ENCODE measurements around the gene PCSK5. TPM values are rescaled to one million over a fixed set of nuclear protein-coding genes. Genes with fewer than 3 reads are reported as not detected.

The PCSK5 gene
- total RNA-seq, 1 experiment from 2014 or later, result 7.5 TPM

DNA sequence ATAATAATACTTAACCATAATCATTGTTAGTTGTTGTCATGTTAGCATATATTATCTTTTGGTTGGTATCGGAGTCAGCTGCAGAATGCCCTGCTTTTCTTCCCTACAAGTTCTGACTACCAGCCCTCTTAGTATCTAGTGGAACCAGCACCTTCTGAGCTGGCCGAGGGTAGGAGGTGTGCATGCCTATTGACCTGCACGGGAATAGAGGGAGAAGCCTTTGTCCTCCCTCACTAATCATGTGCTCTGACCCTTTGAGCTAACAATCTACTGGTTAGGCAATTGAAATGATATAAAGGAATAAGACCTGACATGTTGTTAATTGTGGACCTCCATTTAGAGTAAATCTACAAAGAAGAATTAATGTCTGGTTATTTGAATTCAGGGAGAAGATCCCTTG is 4.1 kb downstream of the PCSK5 start:
- peaks cover 13% of the 10 kb centered on the region; the same call in 1 of the 2 replicates for H3K4me1 ChIP-seq (ENCODE audit: insufficient read depth, low read length)
- no CpG with 5 or more reads among the region's 3 CpGs for WGBS (ENCODE audit: extremely low coverage, insufficient read length, low lambda C conversion rate)
- TF ChIP-seq, protein P1, sequence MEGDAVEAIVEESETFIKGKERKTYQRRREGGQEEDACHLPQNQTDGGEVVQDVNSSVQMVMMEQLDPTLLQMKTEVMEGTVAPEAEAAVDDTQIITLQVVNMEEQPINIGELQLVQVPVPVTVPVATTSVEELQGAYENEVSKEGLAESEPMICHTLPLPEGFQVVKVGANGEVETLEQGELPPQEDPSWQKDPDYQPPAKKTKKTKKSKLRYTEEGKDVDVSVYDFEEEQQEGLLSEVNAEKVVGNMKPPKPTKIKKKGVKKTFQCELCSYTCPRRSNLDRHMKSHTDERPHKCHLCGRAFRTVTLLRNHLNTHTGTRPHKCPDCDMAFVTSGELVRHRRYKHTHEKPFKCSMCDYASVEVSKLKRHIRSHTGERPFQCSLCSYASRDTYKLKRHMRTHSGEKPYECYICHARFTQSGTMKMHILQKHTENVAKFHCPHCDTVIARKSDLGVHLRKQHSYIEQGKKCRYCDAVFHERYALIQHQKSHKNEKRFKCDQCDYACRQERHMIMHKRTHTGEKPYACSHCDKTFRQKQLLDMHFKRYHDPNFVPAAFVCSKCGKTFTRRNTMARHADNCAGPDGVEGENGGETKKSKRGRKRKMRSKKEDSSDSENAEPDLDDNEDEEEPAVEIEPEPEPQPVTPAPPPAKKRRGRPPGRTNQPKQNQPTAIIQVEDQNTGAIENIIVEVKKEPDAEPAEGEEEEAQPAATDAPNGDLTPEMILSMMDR (conservative IDR thresholded peaks at IDR 0.05), result no peak
- H4K91ac ChIP-seq (ENCODE audit: insufficient read length, low read depth, low read length), result no peak overlapping the region
- no peak overlapping the region for H2BK15ac ChIP-seq (ENCODE audit: low read depth, low read length)
- no peak overlapping the region for H3K9ac ChIP-seq (ENCODE audit: extremely low read depth, insufficient read length, low read length)
- no peak overlapping the region for H3K4ac ChIP-seq (ENCODE audit: low read depth, low read length)
- no peak overlapping the region for H3K23ac ChIP-seq (ENCODE audit: insufficient read length, low read depth, low read length)
- H3K79me2 ChIP-seq (ENCODE audit: insufficient read depth, low read length), result peaks cover 13% of the 10 kb centered on the region; the same call in 1 of the 2 replicates
- H3K56ac ChIP-seq (ENCODE audit: insufficient read length, low read depth, low read length), result no peak overlapping the region
- H3K4me3 Mint-ChIP-seq, result peak overlapping the region in 1 of 2 experiments; percentile 36; a peak in 1 of 5 replicates
- DNase-seq, result no peak
- no peak overlapping the region for H2AK5ac ChIP-seq (ENCODE audit: insufficient read length, low read length)
- H3K14ac ChIP-seq (ENCODE audit: insufficient read depth, low read length), result no peak overlapping the region
- H2BK120ac ChIP-seq (ENCODE audit: low read depth, low read length, poor library complexity, severe bottlenecking), result no peak overlapping the region
- no peak overlapping the region for H2BK5ac ChIP-seq (ENCODE audit: insufficient read length, low read length)
- peaks cover 0 to 2% (median 0%) of the 10 kb centered on the region in 3 experiments; a peak in 1 of 7 replicates for H3K36me3 Mint-ChIP-seq (ENCODE audit: insufficient read depth in 1 of 3, low read depth in 3 of 3)
- H3K27ac ChIP-seq (ENCODE audit: insufficient read length, low read depth, low read length), result no peak overlapping the region
- H3K79me1 ChIP-seq (ENCODE audit: insufficient read depth, low read depth, low read length, poor library complexity, severe bottlenecking), result peaks cover 5% of the 10 kb centered on the region
- no peaks in the 10 kb centered on the region for H3K27me3 ChIP-seq (ENCODE audit: insufficient read depth, low read length)
- no peak overlapping the region for H3K4me2 ChIP-seq (ENCODE audit: insufficient read depth, insufficient read length, low read length)
- peaks cover 37 to 41% of the 10 kb centered on the region in 2 experiments for H3K4me1 Mint-ChIP-seq
- no peak overlapping the region for H2AFZ ChIP-seq (ENCODE audit: low read length)
- peaks cover 25% of the 10 kb centered on the region for H3K23me2 ChIP-seq (ENCODE audit: insufficient read length, low read depth, low read length, poor library complexity, severe bottlenecking)
- H3K27ac Mint-ChIP-seq, result no peak overlapping the region
- H3K9me3 Mint-ChIP-seq, result no peaks in the 10 kb centered on the region
- H4K5ac ChIP-seq (ENCODE audit: insufficient read length, low read depth, low read length), result no peak overlapping the region
- no peak overlapping the region for H4K8ac ChIP-seq (replicated peaks; ENCODE audit: insufficient read length, low read depth, low read length)
- no peaks in the 10 kb centered on the region for H3K9me3 ChIP-seq (ENCODE audit: control insufficient read depth, low read depth, low read length)
- H3T11ph ChIP-seq (ENCODE audit: low read length), result no peak overlapping the region
- no peak overlapping the region for H2BK20ac ChIP-seq (ENCODE audit: low read depth, low read length, poor library complexity, severe bottlenecking)
- no peak overlapping the region for H2BK12ac ChIP-seq (ENCODE audit: insufficient read length, low read depth, low read length)
- peaks cover 35% of the 10 kb centered on the region for H3K27me3 Mint-ChIP-seq (ENCODE audit: low read depth)
- no peak overlapping the region for H3K18ac ChIP-seq (ENCODE audit: insufficient read length, low read depth, low read length)
- H4K20me1 ChIP-seq (ENCODE audit: control insufficient read depth, insufficient read depth, insufficient read length), result no peaks in the 10 kb centered on the region

Measured in H9 (cell line).